ENCODE measurements around the gene SLC17A7. TPM values are rescaled to one million over a fixed set of nuclear protein-coding genes. Genes with fewer than 3 reads are reported as not detected.

Gene SLC17A7
- total and polyA plus RNA-seq, 9 donors = 0.15 to 2.5 (median 0.19) TPM; not detected in 2

DNA sequence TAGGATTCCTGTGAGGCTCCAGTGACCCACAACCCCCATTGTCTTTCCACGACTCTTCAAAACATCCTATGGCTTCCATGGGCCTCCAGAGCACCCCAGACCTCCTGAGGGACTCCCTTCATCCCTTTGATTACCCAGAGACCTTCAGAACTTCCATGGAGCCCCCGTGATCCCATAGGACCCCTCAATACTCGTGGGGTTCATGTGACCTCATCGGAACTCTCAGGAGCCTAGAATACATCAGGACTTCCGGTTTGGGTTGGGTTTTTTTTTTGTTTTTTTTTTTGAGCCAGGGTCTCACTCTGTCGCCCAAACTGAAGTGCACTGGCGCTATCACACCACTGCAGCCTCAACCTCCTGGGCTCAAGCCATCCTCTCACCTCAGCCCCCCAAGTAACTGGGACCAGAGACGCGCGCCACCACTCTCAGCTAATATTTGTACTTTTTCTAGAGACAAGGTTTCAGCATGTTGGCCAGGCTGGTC is 12.5 kb upstream of the SLC17A7 start:
- Histone ChIP-seq H3K9me3 (no peaks in the 10 kb centered on the region), H3K27me3 (no peaks in the 10 kb centered on the region), H3K36me3 (no peaks in the 10 kb centered on the region), H3K4me1 (ENCODE audit: insufficient read depth) (no peaks in the 10 kb centered on the region), H3K4me3 (peak overlapping the region; percentile 59), H3K27ac (peak overlapping the region; percentile 86 to 95)
- 40 to 48% (median 41%) methylated on average over 10 of the region's 10 CpGs for WGBS, 3 donors
- no peak for TF ChIP-seq EP300 (IDR thresholded peaks at IDR 0.05)
- TF ChIP-seq, protein P1, sequence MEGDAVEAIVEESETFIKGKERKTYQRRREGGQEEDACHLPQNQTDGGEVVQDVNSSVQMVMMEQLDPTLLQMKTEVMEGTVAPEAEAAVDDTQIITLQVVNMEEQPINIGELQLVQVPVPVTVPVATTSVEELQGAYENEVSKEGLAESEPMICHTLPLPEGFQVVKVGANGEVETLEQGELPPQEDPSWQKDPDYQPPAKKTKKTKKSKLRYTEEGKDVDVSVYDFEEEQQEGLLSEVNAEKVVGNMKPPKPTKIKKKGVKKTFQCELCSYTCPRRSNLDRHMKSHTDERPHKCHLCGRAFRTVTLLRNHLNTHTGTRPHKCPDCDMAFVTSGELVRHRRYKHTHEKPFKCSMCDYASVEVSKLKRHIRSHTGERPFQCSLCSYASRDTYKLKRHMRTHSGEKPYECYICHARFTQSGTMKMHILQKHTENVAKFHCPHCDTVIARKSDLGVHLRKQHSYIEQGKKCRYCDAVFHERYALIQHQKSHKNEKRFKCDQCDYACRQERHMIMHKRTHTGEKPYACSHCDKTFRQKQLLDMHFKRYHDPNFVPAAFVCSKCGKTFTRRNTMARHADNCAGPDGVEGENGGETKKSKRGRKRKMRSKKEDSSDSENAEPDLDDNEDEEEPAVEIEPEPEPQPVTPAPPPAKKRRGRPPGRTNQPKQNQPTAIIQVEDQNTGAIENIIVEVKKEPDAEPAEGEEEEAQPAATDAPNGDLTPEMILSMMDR (IDR thresholded peaks at IDR 0.05) = peak in 1 of 3 donors; percentile 4
- no peak for TF ChIP-seq POLR2A (IDR thresholded peaks at IDR 0.05)
- intact Hi-C loops (cut with DNase I) = no loop called here
- peak in 1 of 5 donors; percentile 48 for DNase-seq

DNA sequence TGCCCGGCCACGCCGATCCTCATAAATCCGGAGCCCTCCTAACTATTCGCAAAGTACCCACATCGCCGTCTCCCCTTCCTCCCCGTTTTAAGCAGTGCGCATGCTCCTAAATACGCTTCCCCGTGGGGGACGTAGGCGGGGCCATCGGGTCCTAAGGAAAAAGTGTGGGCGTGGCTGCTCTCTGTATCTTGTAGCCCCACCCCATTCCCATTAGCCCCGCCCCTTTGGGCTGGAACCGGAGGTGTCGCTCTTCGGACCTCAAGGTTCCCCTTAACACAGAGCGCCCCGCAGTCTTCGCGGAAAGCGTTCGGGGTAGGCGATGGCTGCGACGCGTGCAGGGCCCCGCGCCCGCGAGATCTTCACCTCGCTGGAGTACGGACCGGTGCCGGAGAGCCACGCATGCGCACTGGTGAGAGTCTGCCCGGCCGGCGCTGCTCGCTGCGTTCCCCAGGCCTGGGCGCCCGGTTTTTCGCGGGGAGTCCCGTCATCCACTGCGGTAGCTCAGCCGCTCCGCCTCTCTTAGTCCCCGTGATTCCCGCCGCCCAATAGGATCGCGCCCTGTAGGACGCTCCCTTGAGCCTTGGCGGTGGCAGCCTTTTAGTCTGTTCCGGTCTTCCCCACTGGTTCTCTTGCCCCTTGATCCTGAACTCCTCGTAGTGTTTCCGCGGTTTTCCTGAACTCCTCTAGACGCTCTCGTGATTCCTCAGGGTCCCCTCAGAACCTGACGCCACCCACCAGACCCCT is 11.9 kb upstream of the SLC17A7 start, which contains the start of gene ALDH16A1:
TSS of gene ALDH16A1 (plus strand) at position 213 of the 744 bp plus-strand sequence. CDS start at position 320, 107 bp downstream.
- peak within 1 kb of the TSS; percentile 86 to 95 for H3K27ac ChIP-seq
- peak; percentile 97 to 99 (median 98) for DNase-seq
- H3K36me3 ChIP-seq = no peaks in the 10 kb centered on the region
- no peaks in the 10 kb centered on the region for H3K4me1 ChIP-seq (ENCODE audit: insufficient read depth)
- TF ChIP-seq POLR2A (IDR thresholded peaks at IDR 0.05) = peak; percentile 96
- TF ChIP-seq, protein P1 (IDR thresholded peaks at IDR 0.05) = peak in 1 of 3 donors; percentile 19
- no peak for TF ChIP-seq EP300 (IDR thresholded peaks at IDR 0.05)
- 0 to 1% (median 1%) methylated on average over 51 to 66 of the region's 66 CpGs for WGBS, 3 donors
- no peaks in the 10 kb centered on the region for H3K9me3 ChIP-seq
- peak within 1 kb of the TSS; percentile 59 for H3K4me3 ChIP-seq
- intact Hi-C loops (cut with DNase I) = no loop called here
- no peaks in the 10 kb centered on the region for H3K27me3 ChIP-seq

DNA sequence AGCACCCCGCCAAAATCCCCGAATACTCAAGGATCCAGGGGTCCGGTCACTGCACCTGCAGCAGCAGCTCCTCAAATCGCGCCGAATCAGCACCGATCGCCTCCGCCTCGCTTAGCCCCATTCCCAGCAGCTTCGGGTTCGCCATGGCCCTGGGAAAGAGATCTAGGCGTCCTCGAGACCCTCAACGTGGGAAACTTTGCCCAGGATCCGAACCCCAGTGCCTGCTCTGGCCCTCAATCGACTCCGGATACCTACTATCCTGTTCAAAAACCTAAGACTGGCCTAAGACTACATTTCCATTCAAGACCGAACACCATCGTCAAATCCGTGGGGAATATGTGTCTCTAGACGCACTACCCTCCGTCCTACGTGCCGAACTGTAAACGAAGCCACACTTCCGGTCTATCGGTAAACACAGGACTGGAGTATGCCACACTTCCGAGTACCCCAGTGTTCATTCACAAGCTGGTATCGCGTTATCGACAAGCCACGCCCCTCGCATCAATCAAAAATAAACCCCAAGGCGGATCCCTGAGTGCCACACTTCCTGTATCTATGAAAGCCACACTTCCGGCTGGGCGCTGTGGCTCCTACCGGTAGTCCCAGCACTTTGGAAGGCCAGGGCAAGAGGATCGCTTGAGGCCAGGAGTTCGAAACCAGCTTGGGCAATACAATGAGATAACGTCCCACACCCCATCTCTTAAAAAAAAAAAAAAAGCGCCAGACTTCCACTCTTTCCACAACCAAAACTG is 10.3 kb upstream of the SLC17A7 start, which contains the start of gene PIH1D1:
TSS of gene PIH1D1 (minus strand) at position 385 of the 752 bp plus-strand sequence. CDS start at position 145, 240 bp downstream.
- H3K36me3 ChIP-seq = no peaks in the 10 kb centered on the region

DNA sequence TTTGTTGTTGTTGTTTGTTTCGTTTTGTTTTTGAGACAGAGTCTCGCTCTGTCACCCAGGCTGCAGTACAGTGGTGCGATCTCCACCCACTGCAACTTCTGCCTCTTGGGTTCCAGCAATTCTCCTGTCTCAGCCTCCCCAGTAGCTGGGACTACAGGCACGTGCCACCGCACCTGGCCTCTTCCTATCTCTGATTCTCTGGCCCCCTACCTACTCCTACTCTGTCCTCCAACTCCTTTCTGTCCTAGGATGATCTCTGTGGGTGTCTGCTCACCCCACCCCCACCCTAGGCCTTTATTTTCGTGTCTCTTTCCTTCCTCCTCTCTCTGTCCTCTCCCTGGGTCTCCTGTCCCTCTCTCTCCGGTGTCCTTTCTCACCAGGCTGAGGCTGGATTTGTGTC is 9.1 kb upstream of the SLC17A7 start:
- Histone ChIP-seq H3K27ac (no peak overlapping the region), H3K27me3 (no peaks in the 10 kb centered on the region), H3K9me3 (no peaks in the 10 kb centered on the region), H3K36me3 (no peaks in the 10 kb centered on the region), H3K4me3 (no peak overlapping the region), H3K4me1 (ENCODE audit: insufficient read depth) (no peaks in the 10 kb centered on the region)
- DNase-seq = no peak
- WGBS, 3 donors = 74 to 81% (median 77%) methylated on average over 7 of the region's 7 CpGs
- TF ChIP-seq POLR2A (IDR thresholded peaks at IDR 0.05) (no peak), EP300 (IDR thresholded peaks at IDR 0.05) (no peak)
- TF ChIP-seq, protein P1 (IDR thresholded peaks at IDR 0.05) = no peak
- intact Hi-C loops (cut with DNase I) = no loop called here

More for the DNA sequence above, 10.3 kb upstream of the SLC17A7 start, which contains the start of gene PIH1D1:
- 1 to 5% (median 2%) methylated on average over 42 of the region's 42 CpGs for WGBS, 3 donors
- TF ChIP-seq, protein P1 (IDR thresholded peaks at IDR 0.05) = no peak
- TF ChIP-seq POLR2A (IDR thresholded peaks at IDR 0.05) (peak; percentile 32), EP300 (IDR thresholded peaks at IDR 0.05) (no peak)
- Histone ChIP-seq H3K27me3 (no peaks in the 10 kb centered on the region), H3K9me3 (no peaks in the 10 kb centered on the region), H3K27ac (peak within 1 kb of the TSS; percentile 86 to 95), H3K4me1 (ENCODE audit: insufficient read depth) (no peaks in the 10 kb centered on the region), H3K4me3 (peak within 1 kb of the TSS; percentile 78)
- intact Hi-C loops (cut with DNase I) = no loop called here
- peak; percentile 94 to 97 (median 95) for DNase-seq

Measured in ovary (tissue), 9 donors.